Neural cell (in vitro differentiated cells): ENCODE data around the gene FOSL2. TPM values are rescaled to one million over a fixed set of nuclear protein-coding genes. Genes with fewer than 3 reads are reported as not detected.

ENCODE experiments used
- H2AFZ ChIP-seq: fragments of 200-600, 300-800 bp; sonication (generic), shearing (Covaris generic); 2 replicates; pipeline ENCODE4 v1.6.0; 2014; ENCODE audit warnings: low read depth, mild to moderate bottlenecking, antibody characterized with exemption, low read length, moderate library complexity
- H3F3A ChIP-seq: fragments of 200-600 bp; shearing (Covaris generic); 2 replicates; pipeline ENCODE4 v1.6.1; 2016; ENCODE audit warnings: mild to moderate bottlenecking, moderate library complexity, mixed read lengths, antibody characterized with exemption, low read length; ENCODE audit not compliant: insufficient read depth, poor library complexity, severe bottlenecking
- H3K27ac ChIP-seq: fragments of 200-600, 300-800 bp; sonication (generic), shearing (Covaris generic); 2 replicates; pipeline ENCODE4 v1.5.1; 2014; ENCODE audit warnings: mild to moderate bottlenecking, low read length, moderate library complexity
- H3K27me3 ChIP-seq: fragments of 300-800, 200-600 bp; sonication (generic), shearing (Covaris generic); 2 replicates; pipeline ENCODE4 v1.6.0; 2014; ENCODE audit warnings: mild to moderate bottlenecking, low read depth, low read length, moderate library complexity; ENCODE audit not compliant: insufficient read depth
- H3K36me3 ChIP-seq: fragments of 300-800, 200-600 bp; sonication (generic), shearing (Covaris generic); 2 replicates; pipeline ENCODE4 v1.5.1; 2014; ENCODE audit warnings: mild to moderate bottlenecking, antibody characterized with exemption, low read length, moderate library complexity; ENCODE audit not compliant: insufficient read depth
- H3K4me2 ChIP-seq: fragments of 300-800, 200-600 bp; sonication (generic), shearing (Covaris generic); 2 replicates; pipeline ENCODE4 v1.6.0; 2014; ENCODE audit warnings: mild to moderate bottlenecking, low read length
- H3K4me3 ChIP-seq: fragments of 300-800, 200-600 bp; sonication (generic), shearing (Covaris generic); 2 replicates; pipeline ENCODE4 v1.5.1; 2014; ENCODE audit warnings: mild to moderate bottlenecking, low read length, moderate library complexity
- H3K79me2 ChIP-seq: fragments of 200-600 bp; shearing (Covaris generic); replicated peaks from 2 replicates; pipeline ENCODE4 v1.6.0; 2014; ENCODE audit warnings: mild to moderate bottlenecking, low read length, moderate library complexity; ENCODE audit not compliant: insufficient read depth
- H3K9ac ChIP-seq: fragments of 300-800, 200-600 bp; sonication (generic), shearing (Covaris generic); 2 replicates; pipeline ENCODE4 v1.6.1; 2016; ENCODE audit warnings: mild to moderate bottlenecking, low read length, mixed read lengths
- H3K9me2 ChIP-seq: fragments of 200-600 bp; shearing (Covaris generic); 2 replicates; pipeline ENCODE4 v1.6.1; 2016; ENCODE audit warnings: mild to moderate bottlenecking, low read length, mixed read lengths; ENCODE audit not compliant: insufficient read depth
- H3K9me3 ChIP-seq: fragments of 200-600, 300-800 bp; sonication (generic), shearing (Covaris generic); 2 replicates; pipeline ENCODE4 v1.6.1; 2016; ENCODE audit warnings: mild to moderate bottlenecking, mixed run types, low read length, moderate library complexity, mixed read lengths
- H4K20me1 ChIP-seq: fragments of 200-600 bp; shearing (Covaris generic); 2 replicates; pipeline ENCODE4 v1.6.1; 2016; ENCODE audit warnings: mild to moderate bottlenecking, mixed run types; ENCODE audit not compliant: insufficient read depth
- CTCF ChIP-seq: fragments of 450-650 bp; IDR thresholded peaks from 2 replicates; pipeline ENCODE4 v1.5.1; 2014; ENCODE audit warnings: antibody characterized with exemption, mild to moderate bottlenecking, moderate library complexity; ENCODE audit not compliant: poor library complexity, severe bottlenecking
- EP300 ChIP-seq: fragments of 450-650 bp; conservative IDR thresholded peaks from 2 replicates; pipeline ENCODE4 v1.6.1; 2014; ENCODE audit warnings: antibody characterized with exemption, mild to moderate bottlenecking, moderate library complexity; ENCODE audit not compliant: poor library complexity, severe bottlenecking
- EZH2 ChIP-seq: fragments of 200-600, 300-800 bp; shearing (Covaris generic), sonication (generic); IDR thresholded peaks from 2 replicates; pipeline ENCODE4 v1.6.1; 2014; ENCODE audit warnings: antibody characterized with exemption, low read length, borderline replicate concordance, mild to moderate bottlenecking; ENCODE audit not compliant: insufficient read depth, poor library complexity, severe bottlenecking
- MXI1 ChIP-seq: fragments of 450-650 bp; conservative IDR thresholded peaks from 2 replicates; pipeline ENCODE4 v1.6.1; 2014; ENCODE audit warnings: antibody characterized with exemption, mild to moderate bottlenecking; ENCODE audit not compliant: poor library complexity, severe bottlenecking
- POLR2AphosphoS5 ChIP-seq: IDR thresholded peaks from 2 replicates; pipeline ENCODE4 v1.6.1; 2012
- RAD21 ChIP-seq: fragments of 450-650 bp; conservative IDR thresholded peaks from 2 replicates; pipeline ENCODE4 v1.6.1; 2014; ENCODE audit warnings: antibody characterized with exemption, mild to moderate bottlenecking, moderate library complexity
- SMC3 ChIP-seq: fragments of 450-650 bp; conservative IDR thresholded peaks from 2 replicates; pipeline ENCODE4 v1.6.1; 2014; ENCODE audit warnings: antibody characterized with exemption, mild to moderate bottlenecking, moderate library complexity; ENCODE audit not compliant: poor library complexity
- TAF1 ChIP-seq: IDR thresholded peaks from 2 replicates; pipeline ENCODE4 v1.6.1; 2012; ENCODE audit warnings: low read depth
- polyA plus RNA-seq: library from polyadenylated mRNA; depleted of rRNA; stranded (reverse); fragments of >200 nt; gene quantifications from 2 replicates; pipeline ENCODE4 v1.2.3, GENCODE V29; 2014
- TF ChIP-seq, protein P1 (sequence below): IDR thresholded peaks from 2 replicates; pipeline ENCODE4 v1.6.1; 2012; ENCODE audit warnings: borderline replicate concordance

The FOSL2 gene
- polyA plus RNA-seq, 1 donor from 2014 or later, result 2.8 TPM

DNA sequence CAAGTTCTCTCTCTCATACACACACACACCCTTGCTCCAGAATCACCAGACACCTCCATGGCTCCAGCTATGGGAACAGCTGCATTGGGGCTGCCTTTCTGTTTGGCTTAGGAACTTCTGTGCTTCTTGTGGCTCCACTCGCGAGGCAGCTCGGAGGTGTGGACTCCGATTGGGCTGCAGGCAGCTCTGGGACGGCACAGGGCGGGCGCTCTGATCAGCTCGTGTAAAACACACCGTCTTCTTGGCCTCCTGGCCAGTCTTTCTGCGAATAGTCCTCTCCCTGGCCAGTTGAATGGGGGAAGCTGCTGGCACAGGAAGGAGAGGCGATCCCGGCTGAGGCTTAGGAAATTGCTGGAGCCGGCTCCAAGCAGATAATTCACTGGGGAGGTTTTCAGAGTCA lies 22.4 kb downstream of the FOSL2 start:
- Histone ChIP-seq H3K9me2 (no peaks in the 10 kb centered on the region), H4K20me1 (no peaks in the 10 kb centered on the region), H3K27ac (no peak overlapping the region), H2AFZ (no peak overlapping the region), H3K79me2 (no peaks in the 10 kb centered on the region), H3K9me3 (no peaks in the 10 kb centered on the region), H3K9ac (no peak overlapping the region), H3F3A (no peaks in the 10 kb centered on the region), H3K27me3 (no peaks in the 10 kb centered on the region), H3K4me2 (no peak overlapping the region), H3K4me3 (no peak overlapping the region), H3K36me3 (no peaks in the 10 kb centered on the region)
- TF ChIP-seq CTCF, result no peak
- TF ChIP-seq EZH2, result no peak

DNA sequence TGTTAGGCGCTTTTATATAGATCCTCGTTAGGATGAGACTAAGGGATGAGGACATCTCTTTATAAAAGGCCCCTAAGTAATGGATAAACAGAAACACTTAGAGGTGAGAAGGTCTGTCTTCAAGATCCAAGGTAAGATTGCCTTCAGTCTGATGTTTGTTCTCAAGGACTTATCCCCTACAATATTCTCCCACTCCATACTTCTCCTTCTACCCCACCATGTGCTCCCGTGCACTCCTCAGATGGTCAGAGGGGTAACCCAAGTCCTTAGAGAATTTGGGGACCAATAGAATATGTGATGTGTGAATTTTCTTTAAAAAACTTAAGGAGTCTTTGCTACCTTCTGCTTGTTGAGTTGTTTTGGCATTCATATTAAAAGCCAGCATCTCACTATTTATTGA lies 23.1 kb downstream of the FOSL2 start:
- no peaks in the 10 kb centered on the region for H3F3A ChIP-seq
- no peaks in the 10 kb centered on the region for H3K27me3 ChIP-seq
- H3K4me2 ChIP-seq, result no peak overlapping the region
- H3K79me2 ChIP-seq, result no peaks in the 10 kb centered on the region
- H3K9ac ChIP-seq, result no peak overlapping the region
- TF ChIP-seq MXI1 (no peak), RAD21 (no peak), CTCF (no peak), POLR2AphosphoS5 (no peak), EP300 (no peak), SMC3 (no peak), TAF1 (no peak), EZH2 (no peak)
- TF ChIP-seq, protein P1, sequence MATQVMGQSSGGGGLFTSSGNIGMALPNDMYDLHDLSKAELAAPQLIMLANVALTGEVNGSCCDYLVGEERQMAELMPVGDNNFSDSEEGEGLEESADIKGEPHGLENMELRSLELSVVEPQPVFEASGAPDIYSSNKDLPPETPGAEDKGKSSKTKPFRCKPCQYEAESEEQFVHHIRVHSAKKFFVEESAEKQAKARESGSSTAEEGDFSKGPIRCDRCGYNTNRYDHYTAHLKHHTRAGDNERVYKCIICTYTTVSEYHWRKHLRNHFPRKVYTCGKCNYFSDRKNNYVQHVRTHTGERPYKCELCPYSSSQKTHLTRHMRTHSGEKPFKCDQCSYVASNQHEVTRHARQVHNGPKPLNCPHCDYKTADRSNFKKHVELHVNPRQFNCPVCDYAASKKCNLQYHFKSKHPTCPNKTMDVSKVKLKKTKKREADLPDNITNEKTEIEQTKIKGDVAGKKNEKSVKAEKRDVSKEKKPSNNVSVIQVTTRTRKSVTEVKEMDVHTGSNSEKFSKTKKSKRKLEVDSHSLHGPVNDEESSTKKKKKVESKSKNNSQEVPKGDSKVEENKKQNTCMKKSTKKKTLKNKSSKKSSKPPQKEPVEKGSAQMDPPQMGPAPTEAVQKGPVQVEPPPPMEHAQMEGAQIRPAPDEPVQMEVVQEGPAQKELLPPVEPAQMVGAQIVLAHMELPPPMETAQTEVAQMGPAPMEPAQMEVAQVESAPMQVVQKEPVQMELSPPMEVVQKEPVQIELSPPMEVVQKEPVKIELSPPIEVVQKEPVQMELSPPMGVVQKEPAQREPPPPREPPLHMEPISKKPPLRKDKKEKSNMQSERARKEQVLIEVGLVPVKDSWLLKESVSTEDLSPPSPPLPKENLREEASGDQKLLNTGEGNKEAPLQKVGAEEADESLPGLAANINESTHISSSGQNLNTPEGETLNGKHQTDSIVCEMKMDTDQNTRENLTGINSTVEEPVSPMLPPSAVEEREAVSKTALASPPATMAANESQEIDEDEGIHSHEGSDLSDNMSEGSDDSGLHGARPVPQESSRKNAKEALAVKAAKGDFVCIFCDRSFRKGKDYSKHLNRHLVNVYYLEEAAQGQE, result no peak
- no peak overlapping the region for H3K27ac ChIP-seq
- H2AFZ ChIP-seq, result no peak overlapping the region
- no peaks in the 10 kb centered on the region for H3K9me3 ChIP-seq
- no peak overlapping the region for H3K4me3 ChIP-seq
- H3K9me2 ChIP-seq, result no peaks in the 10 kb centered on the region
- no peaks in the 10 kb centered on the region for H4K20me1 ChIP-seq
- no peaks in the 10 kb centered on the region for H3K36me3 ChIP-seq
